A549 treated with Mapracorat at 1 μM for 4 hours (cell line): Measurements from ENCODE around the gene ZNF451. TPM values are rescaled to one million over a fixed set of nuclear protein-coding genes. Genes with fewer than 3 reads are reported as not detected.

Experiments
- total RNA-seq: library from RNA; stranded (reverse); fragments of 200-300 nt; extraction: Qiagen RNA extraction; gene quantifications from 5 replicates; pipeline ENCODE4 v1.2.3, GENCODE V29; 2022

Gene ZNF451, protein sequence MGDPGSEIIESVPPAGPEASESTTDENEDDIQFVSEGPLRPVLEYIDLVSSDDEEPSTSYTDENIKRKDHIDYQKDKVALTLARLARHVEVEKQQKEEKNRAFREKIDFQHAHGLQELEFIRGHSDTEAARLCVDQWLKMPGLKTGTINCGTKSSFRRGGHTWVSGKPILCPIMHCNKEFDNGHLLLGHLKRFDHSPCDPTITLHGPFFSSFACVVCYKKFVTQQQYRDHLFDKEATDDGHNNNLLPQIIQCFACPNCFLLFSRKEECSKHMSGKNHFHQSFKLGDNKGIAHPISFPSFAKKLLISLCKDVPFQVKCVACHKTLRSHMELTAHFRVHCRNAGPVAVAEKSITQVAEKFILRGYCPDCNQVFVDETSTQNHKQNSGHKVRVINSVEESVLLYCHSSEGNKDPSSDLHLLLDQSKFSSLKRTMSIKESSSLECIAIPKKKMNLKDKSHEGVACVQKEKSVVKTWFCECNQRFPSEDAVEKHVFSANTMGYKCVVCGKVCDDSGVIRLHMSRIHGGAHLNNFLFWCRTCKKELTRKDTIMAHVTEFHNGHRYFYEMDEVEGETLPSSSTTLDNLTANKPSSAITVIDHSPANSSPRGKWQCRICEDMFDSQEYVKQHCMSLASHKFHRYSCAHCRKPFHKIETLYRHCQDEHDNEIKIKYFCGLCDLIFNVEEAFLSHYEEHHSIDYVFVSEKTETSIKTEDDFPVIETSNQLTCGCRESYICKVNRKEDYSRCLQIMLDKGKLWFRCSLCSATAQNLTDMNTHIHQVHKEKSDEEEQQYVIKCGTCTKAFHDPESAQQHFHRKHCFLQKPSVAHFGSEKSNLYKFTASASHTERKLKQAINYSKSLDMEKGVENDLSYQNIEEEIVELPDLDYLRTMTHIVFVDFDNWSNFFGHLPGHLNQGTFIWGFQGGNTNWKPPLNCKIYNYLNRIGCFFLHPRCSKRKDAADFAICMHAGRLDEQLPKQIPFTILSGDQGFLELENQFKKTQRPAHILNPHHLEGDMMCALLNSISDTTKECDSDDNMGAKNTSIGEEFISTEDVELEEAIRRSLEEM
- 7.7 to 9.3 TPM (median 8.7 TPM) in 5 replicates for total RNA-seq

GRCh38 chr6:57089687-57090457, at the start of gene ZNF451:
TSS of gene ZNF451 (plus strand) at chr6:57090188. CDS start at chr6:57090254, 66 bp downstream.

DNA sequence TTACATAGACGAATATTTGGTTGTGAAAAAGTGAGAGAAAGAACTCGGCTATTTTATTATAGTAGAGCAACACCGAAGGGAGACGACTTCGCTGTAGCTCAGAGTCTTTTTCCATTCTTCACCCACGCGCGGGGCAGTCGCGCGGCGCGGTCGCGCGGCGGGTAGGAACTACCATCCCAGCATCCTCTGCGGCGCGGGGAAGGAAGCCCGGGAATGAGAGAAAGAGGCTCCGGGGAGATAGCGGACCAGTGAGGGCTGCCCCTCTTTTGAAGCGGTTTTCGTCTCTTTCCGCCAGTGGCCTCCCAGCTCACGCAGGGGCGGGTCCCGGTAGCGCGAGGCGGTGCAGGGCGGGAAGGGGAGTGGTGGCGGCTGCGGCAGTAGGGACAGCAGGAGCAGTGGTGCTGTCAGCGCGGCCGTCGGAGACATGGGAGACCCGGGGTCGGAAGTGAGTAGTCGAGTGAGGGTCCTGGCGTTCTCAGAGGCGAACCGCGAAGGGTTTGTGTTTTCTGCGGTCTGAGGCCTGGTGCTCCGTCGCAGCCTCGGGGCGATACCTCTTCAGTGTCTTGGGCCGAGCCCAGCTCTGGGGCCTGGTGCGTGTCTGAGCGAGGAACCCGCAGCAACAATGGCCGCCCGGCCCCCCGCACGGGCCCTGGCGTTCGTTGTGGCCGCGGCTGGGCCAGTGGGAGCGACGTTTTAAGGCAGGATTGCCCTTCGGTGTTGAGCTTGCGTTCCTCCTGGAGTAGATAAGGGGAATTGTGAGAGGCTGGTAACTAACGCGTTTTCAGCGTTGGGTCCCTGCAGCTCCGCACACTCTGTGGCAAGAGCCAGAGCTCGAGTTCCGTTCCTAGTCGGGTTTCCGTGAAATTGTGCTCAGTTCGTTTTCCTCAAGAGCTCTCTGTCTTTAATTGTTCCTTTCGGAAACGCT, 43.4 kb upstream of the ZNF451 start, which contains the start of gene KIAA1586:
Gene KIAA1586, plus strand, starts transcription at position 362 of the 925 bp plus-strand sequence. Its CDS starts 63 bp downstream, at position 425.

GRCh38 chr6:57172136-57173055, 82.4 kb downstream of the ZNF451 start, which contains the start of gene BAG2:
TSS of gene BAG2 (plus strand) at chr6:57172326. CDS start at chr6:57172698, 372 bp downstream.

Other genes starting within 250 kb of the ZNF451 start
- gene BEND6, start 135.1 kb upstream of the ZNF451 start, total RNA-seq, result 0.70 to 0.99 TPM (median 0.87 TPM) in 5 replicates
- 4.9 to 6.7 TPM (median 5.2 TPM) in 5 replicates for gene KIAA1586, start 43.5 kb upstream of the ZNF451 start, total RNA-seq
- 6.9 to 7.7 TPM (median 7.5 TPM) in 5 replicates for gene BAG2, start 82.1 kb downstream of the ZNF451 start, total RNA-seq
- 7.1 to 8.5 TPM (median 7.9 TPM) in 5 replicates for gene RAB23, start 132.1 kb downstream of the ZNF451 start, total RNA-seq
- 10.6 to 13.4 TPM (median 11.5 TPM) in 5 replicates for gene PRIM2, start 227.4 kb downstream of the ZNF451 start, total RNA-seq